ENCODE measurements around the gene SYT17.

DNA sequence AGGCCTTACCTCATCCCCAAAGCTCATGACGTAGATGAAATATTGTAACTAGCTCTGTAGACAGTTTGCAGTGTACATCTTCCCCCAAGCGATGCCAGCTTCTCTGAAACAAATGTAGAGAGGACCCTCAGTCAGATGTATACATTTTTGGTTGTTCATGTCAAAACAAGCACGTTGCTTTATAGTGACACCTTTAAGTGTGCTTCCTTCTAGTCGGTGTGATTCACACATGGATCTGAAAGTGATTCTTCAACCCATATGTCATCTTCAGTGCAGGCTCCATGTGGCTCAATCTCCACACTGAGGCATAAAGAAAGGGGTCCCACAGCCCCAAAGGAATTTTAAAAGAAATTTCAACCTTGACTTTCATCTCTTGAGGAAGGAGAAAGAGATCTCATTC lies 86.6 kb downstream of the SYT17 start:
- no peak for TF ChIP-seq TCF12 (IDR thresholded peaks at IDR 0.05; ENCODE audit: low read depth)
- no peak for TF ChIP-seq YY1 (IDR thresholded peaks at IDR 0.05; ENCODE audit: low read depth)
- no peak for TF ChIP-seq EGR1 (IDR thresholded peaks at IDR 0.05)
- no peak for TF ChIP-seq NFIC (IDR thresholded peaks at IDR 0.05)
- no peak for TF ChIP-seq FOXM1 (IDR thresholded peaks at IDR 0.05; ENCODE audit: borderline replicate concordance, low read depth)
- TF ChIP-seq, protein P1, sequence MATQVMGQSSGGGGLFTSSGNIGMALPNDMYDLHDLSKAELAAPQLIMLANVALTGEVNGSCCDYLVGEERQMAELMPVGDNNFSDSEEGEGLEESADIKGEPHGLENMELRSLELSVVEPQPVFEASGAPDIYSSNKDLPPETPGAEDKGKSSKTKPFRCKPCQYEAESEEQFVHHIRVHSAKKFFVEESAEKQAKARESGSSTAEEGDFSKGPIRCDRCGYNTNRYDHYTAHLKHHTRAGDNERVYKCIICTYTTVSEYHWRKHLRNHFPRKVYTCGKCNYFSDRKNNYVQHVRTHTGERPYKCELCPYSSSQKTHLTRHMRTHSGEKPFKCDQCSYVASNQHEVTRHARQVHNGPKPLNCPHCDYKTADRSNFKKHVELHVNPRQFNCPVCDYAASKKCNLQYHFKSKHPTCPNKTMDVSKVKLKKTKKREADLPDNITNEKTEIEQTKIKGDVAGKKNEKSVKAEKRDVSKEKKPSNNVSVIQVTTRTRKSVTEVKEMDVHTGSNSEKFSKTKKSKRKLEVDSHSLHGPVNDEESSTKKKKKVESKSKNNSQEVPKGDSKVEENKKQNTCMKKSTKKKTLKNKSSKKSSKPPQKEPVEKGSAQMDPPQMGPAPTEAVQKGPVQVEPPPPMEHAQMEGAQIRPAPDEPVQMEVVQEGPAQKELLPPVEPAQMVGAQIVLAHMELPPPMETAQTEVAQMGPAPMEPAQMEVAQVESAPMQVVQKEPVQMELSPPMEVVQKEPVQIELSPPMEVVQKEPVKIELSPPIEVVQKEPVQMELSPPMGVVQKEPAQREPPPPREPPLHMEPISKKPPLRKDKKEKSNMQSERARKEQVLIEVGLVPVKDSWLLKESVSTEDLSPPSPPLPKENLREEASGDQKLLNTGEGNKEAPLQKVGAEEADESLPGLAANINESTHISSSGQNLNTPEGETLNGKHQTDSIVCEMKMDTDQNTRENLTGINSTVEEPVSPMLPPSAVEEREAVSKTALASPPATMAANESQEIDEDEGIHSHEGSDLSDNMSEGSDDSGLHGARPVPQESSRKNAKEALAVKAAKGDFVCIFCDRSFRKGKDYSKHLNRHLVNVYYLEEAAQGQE (IDR thresholded peaks at IDR 0.05; ENCODE audit: low read depth): no peak
- no peak for TF ChIP-seq TEAD4 (IDR thresholded peaks at IDR 0.05)
- TF ChIP-seq, protein P2, sequence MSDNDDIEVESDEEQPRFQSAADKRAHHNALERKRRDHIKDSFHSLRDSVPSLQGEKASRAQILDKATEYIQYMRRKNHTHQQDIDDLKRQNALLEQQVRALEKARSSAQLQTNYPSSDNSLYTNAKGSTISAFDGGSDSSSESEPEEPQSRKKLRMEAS (IDR thresholded peaks at IDR 0.05): no peak
- TF ChIP-seq, protein P3, sequence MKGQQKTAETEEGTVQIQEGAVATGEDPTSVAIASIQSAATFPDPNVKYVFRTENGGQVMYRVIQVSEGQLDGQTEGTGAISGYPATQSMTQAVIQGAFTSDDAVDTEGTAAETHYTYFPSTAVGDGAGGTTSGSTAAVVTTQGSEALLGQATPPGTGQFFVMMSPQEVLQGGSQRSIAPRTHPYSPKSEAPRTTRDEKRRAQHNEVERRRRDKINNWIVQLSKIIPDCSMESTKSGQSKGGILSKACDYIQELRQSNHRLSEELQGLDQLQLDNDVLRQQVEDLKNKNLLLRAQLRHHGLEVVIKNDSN (IDR thresholded peaks at IDR 0.05): no peak
- TF ChIP-seq TAF1 (IDR thresholded peaks at IDR 0.05; ENCODE audit: low read depth): no peak
- no peak for TF ChIP-seq CREB1 (IDR thresholded peaks at IDR 0.05; ENCODE audit: low read depth)
- TF ChIP-seq RAD21 (IDR thresholded peaks at IDR 0.05; ENCODE audit: low read depth): no peak
- TF ChIP-seq EP300 (IDR thresholded peaks at IDR 0.05; ENCODE audit: borderline replicate concordance): no peak
